Activated gamma-delta T cell treated with anti-CD3 and anti-CD28 coated beads, Interleukin-2, amount 50 U/mL, for 16 hours (primary cell): ENCODE measurements around the gene TADA2B.

Experiments
- DNase-seq: peaks from one replicate; pipeline ENCODE4 v3.0.0-alpha.2; 2020; ENCODE audit warnings: low read depth

The TADA2B gene, protein sequence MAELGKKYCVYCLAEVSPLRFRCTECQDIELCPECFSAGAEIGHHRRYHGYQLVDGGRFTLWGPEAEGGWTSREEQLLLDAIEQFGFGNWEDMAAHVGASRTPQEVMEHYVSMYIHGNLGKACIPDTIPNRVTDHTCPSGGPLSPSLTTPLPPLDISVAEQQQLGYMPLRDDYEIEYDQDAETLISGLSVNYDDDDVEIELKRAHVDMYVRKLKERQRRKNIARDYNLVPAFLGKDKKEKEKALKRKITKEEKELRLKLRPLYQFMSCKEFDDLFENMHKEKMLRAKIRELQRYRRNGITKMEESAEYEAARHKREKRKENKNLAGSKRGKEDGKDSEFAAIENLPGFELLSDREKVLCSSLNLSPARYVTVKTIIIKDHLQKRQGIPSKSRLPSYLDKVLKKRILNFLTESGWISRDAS

DNA sequence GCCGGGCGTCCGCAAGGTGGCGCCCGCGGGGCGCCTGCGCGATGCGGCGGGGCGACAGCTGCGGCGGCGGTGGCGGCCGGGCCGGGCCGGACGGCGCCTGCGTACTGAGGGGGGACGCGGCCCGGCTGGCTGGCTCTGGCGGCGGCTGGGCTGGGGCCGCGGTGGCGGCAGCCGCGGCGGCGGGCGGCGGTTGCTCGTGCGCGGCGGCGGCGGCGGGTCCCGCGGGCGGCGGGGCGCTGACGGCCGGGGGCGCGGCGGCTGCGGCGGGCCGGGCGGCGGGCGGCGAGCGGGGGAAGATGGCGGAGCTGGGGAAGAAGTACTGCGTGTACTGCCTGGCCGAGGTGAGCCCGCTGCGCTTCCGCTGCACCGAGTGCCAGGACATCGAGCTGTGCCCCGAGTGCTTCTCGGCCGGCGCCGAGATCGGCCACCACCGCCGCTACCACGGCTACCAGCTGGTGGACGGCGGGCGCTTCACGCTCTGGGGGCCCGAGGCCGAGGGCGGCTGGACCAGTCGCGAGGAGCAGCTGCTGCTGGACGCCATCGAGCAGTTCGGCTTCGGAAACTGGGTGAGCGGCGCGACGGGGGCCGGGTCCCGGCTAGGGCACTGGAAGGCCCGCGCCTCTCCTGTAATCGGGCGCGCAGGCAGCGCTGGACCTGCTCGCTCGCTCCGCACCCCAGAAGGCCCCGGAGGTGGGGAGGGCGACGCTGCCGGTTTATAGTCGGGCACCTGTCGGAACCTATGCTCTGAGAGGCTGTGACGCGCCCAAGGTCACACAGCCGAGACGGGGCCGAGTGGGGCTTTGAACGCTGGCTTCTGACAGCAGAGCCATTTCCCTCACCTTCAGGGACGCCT, at the start of gene TADA2B:
Gene TADA2B (plus strand): TSS at position 89 of the 853 bp plus-strand sequence. CDS start 208 bp downstream, at position 297.
- peak; percentile 26 for DNase-seq

DNA sequence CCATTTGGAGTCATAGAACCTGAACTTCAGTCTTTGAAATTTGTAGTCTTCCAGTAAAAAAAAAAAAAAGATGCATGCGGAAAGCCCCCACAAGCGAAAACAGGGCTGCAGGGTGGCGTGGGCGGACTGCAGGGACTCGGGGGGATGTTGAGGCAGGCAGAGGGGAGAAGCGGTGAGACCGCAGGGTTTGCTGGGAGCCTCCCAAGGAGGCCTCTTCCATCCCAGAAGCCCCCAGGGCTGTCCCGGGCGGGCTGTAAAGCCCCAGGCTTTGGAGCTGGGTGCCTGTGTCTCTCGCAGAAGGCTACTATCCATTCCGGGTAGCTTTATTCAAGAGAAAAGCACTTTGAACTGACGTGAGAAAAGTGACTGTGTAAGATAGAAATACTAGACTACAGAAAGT, 46.7 kb upstream of the TADA2B start:
- DNase-seq, result no peak

DNA sequence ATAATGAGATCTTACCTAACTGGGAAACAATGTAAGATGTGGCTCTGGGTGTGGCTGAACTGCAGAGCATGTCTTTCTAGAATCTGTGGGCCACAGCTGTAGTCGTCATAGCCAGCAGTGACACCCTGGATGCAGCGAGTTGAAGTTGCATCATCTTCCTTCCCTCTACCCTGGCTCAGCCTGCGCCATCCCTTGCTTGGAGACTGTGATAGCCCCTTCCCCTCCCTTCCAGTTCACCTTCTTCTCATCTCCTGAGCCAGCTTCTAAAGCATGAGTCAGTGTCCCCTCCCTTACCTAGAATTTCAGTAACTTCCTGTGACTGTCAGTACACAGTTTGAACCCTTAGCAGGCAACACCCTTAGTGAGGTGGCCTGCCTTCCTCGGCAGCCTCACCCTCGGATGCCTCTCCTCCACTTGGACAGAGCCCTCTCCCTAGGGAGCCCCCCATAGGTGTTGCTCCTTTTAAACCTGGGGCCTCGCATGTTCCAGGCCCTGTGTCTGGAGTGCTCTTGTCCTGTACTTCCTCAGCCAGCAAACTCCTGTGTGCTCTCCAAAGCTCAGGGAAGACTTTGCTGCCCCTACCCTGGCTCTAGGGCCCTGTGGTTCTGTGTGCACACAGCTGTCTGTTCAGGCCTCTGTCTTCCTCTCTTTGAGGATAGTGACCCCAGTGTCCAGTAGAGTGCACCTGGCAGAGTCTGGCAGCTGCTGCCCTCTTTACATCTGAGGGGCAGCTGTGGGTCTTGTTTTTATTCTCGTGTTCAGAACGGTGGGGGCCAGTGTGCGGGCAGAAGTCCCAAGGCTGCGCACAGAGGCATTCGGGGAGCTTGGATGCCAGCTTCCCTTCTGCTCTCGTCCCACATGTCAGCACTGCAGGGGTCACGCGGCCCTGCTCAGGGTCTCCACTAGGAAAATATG, 43.7 kb upstream of the TADA2B start:
- DNase-seq, result no peak

DNA sequence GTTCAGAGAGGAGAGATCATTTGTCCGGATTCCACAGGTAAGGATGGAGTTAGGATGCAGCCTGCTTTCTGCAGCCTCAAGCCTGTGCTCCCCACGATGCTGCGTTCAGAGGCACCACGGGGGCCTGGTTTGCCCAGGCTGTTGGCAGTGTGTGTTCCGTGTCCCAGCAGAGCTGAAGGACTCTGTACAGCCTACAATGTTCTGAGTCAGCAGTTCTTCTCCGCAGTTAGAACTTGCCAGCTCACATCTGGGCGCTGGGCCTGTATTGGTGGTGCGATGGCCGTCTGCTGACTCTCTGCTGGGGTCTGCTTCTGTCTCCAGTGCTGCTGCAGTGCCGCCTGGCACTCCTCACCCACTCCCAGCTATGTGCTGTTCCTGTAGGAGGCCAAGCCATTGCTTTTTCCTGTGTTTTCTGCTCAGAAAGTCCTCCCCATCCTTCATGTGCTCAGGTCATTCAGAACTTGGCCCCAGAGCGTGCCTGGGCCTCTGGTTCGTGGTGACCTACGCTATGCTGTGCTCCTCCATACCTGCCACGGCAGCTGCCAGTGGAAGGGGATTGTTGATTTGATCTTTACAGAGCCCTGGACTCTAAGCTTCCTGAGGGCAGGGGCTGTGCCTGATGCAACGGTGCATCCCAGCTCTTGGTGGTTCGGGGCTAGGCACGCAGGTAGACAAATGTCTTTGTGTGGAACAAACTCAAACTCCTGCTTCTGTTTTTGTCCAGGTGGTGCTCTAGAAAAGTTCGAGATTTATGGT, 42.6 kb upstream of the TADA2B start:
- DNase-seq, result no peak

DNA sequence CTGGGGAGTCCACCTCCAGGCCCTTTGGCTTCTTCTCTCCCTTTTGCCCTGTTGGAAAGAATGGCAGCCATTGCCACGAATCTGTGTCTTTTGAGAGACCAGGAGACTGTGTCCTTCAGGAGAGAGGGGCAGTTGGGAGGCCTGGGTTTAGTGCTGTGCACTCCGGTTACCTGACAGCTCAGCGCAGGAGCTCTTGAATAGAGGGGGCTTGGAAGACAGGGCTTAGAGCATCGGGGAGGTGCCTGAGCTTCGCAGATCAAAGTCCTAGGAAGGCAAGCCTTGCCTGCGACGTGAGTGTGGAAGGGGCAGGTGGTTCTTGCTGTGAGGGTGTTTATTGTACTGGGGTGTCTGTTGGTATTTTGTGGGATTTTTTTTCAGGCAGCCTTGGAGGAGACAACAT, 41.9 kb upstream of the TADA2B start:
- no peak for DNase-seq

DNA sequence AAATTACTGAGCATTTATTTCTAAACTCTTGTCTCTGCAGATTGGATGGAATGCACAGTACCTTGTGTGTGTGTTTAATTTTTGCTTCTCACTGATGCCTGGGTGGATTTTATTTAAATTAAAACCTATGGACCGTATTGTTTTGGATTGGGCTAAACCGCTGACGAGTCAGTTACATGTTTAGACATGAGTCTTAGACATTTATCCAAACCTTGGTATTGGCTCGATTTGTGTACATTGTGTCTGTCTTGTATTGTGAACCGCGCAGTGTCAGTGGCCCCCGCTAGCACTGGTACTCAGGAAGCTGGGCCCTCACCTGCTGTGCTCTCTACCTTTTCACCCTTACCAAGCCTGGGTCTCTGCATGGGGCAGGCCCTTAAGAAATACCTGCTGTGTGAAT, 40.8 kb upstream of the TADA2B start:
- DNase-seq, result no peak

DNA sequence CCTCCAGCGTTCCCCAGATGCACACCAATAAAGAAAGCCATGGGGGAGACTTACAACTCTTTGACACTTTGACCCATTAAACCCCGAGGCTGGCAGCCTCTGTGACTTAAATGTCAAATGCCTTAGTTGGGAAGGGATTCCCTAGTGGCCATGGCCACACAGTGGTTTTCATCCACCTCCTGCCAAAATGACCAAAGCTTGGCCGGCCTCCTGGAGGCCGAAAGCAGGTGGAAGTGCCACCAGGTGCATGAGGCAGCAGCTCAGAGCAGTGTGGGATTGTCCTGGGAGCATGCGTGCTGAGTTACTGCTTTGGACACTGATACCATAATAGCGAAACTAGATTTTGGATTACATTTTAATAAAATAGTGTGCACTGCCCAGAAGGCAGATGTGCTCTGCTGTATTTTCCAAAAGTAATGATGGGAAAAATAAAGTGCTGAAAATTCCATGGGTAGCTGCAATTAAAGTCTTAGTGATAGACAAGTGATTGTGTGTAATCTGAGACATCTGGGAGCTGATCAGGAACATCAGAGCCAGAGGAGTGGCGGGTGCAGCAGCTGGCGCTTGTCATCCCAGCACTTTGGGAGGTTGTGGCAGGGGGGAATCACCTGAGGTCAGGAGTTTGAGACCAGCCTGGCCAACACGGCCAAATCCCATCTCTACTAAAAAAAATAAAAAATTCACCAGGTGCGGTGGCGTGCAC, 39.8 kb upstream of the TADA2B start:
- DNase-seq, result no peak

DNA sequence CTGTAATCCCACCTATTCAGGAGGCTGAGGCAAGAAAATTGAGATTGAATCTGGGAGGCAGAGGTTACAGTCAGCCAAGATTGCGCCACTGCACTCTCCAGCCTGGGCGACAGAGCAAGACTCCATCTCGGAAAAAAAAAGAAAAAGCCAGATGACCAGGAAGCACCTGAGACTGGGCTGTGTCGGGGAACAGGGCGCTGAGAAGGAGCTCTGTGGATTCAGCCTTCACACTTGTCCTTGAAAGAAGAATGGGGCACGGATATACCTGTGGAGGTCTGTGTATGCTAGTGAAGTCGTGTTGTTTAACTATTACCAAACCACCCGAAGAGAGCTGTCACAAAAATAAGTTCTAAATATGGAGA, 39.3 kb upstream of the TADA2B start:
- DNase-seq, result no peak

DNA sequence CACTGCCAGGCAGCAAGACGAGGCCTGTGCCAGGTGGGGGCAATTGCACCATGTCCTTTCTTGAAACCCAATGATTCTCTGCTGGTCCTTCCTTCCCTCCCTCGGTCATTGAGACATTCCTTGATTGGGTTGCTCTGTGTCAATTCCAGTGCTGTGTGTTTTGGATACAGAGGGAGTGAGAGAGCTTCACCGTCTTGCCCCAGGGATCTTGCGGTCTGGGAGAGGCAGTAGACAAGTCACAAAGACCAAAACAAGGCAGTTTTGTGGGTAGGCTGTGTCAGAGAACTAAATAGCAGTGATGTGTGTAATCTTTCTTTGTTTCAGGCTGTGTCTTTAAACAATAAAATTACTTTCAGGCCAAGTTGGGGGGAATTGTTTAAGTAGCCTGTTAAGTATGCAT, 38.8 kb upstream of the TADA2B start:
- no peak for DNase-seq

DNA sequence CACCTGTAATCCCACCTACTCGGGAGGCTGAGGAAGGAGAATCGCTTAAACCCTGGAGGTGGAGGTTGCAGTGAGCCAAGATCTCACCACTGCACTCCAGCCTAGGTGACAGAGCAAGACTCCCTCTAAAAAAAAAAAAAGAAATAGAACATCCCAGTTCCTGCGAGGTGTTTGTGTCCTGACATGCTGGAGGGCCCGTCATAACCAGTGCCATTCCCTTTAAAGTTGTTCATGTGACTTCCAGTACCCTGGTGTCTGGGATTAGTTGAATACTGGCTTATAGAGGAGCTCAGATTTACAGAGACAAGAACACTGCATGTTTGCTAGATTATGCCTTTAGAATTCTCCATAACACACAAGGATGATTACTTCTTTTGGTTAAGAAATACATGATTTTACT, 37.6 kb upstream of the TADA2B start:
- DNase-seq, result no peak

DNA sequence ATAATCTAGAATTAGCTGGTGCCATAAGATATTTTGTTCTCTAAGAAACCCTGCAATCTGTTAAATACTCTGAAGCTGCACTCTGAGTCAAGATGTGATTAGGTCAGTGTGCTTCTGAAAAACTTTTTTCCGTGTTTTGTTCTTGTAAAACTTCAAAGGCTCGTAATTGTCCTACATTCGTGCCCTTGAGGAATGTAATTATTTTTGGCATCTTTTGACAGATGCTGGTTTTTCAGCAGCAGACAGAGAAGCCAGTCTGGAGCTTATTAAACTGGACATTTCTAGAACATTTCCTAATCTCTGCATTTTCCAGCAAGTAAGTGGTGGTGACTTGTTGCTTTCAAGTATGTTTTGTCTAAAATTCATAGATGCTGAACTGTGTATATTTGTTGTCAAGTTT, 36.8 kb upstream of the TADA2B start:
- no peak for DNase-seq

DNA sequence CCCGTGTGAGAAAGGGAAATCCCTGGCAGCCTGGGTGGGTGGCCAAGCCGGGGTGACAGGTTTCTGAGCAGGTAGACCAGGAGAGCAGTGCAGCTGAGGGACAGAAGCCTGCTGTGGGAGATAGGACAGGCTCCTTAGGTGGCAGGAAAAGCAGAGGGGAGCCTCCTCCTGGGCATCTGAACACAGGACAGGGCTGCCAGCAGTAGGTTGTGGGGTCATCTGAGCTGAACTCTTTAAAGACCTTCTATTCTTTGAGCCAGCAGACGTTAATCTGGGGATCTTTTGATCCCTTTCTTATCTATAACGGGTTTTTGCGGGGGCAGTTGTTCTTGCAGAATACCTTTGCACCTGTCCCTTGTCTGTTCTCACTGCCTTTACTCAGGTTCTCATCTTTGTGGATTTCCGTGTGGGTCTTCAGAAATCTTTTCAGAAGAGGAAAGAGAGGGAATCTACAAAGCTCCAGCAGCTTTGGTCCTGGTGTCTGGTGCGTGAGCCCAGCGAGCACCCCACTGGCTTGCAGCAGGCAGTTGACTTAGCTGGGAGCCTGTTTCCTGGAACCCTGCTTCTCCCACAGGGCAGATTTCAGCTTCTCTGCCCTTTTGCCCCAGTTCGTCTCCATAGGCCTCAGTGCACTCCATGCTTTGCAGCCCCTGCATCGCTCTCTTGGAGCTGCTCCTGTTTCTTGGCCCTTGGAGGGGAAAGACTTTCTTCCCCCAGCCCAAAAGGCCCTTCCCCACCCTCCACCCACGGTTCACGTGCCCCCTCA, 35.8 kb upstream of the TADA2B start:
- DNase-seq, result no peak

DNA sequence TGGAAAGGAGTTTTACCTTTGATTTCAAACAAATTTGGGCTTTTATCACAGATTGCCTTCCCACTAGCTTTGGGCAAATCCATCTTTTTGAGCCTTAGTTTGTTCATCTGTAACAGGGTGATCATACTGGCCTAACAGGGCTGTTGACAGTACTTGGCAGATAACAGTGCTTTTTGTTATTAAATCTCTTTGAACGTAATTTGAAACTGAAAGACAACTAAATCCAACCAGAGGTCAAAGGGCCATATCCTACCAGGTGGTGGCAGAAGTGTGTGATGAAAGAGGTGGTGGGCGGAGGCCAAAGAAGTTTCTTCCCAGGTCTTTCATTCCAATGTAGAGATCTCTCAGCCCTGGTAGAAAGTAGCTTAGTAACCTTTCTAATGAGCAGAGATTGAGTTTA, 35.2 kb upstream of the TADA2B start:
- DNase-seq, result no peak

DNA sequence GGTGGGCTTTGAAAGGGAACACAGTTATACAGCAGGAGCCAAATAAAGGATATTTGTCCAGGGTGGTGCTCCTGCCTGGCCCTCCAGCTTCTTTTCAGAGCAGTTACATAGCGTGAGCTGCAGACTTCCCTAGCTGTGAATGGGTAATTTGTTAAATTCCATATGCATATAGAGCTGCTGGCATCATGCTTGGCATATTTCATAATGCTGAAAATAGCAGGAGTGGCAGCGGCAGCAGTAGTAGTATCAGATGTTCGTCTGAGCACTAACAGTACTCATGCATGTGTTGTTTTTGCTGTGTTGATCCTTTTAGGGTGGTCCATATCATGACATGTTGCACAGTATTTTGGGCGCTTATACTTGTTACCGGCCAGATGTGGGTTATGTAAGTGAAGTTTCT, 33.6 kb upstream of the TADA2B start:
- no peak for DNase-seq

DNA sequence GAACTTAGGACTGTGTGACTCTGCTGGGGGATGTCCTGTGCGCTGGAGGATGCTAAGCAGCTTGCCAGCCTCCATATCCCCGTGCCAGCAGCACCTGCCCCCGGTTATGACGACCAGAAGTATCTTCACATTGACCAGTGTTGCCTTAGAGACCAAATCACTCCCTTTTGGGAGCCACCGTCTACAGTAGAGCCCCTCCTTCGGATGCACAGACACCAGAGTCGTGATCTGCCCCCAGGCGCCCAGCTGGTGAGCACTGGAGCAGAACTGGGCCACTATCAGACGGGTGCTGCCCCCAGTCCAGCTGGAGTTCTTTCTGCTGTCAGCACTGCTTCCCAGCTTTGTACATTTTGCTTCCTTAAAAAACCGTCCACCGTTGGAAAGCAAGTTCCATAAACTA, 30.0 kb upstream of the TADA2B start:
- DNase-seq, result no peak

DNA sequence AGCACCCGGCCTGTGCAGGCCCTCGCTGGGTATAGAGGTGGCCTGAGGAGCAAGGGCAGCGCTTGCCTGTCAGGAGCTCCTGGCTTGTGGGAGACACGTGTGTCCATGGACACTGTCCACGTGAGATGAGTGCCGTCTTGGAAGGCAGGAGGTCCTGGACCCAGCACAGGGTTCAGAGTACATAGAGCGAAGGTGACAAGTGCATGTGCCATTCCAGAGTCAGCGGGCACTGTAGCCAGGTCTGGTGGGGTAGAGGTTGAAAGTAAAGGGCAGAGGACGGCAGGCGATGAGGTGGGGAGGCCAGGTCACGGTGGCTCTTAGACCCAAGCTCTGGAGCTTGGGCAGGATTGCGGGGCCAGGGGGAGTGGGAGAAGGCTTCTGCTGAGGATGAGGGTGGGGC, 28.4 kb upstream of the TADA2B start:
- DNase-seq, result no peak

DNA sequence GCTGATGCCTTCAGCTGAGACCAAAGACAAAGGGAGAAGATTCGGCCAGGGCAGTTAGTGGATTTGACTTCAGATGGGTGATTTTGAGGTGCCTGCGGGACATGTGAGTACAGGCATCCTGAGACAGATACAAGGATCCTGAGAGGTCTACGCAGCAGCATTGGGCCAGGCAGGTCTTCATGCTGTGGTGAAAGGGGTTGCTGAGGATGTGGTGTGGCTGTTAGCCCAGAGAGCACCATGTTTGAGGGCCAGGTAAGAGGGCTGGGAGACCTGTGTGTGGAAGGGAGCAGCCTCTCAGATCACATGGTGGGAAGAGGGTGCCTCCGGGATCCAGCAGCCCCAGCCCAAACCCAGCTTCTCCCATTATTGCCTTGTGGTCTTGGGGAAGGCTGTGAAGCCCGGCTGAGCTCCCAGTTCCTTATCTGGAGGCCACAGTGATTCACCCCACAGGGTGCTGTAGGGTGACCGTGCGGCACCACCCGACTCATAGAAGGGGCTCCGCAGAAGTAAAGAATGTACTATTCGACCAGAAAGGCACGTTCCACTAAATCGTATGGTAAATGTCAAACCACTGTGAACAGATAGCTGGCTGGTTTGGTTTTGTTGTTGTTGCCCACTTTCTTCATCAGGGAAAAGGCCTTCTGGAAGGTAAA, 27.7 kb upstream of the TADA2B start:
- DNase-seq, result no peak

DNA sequence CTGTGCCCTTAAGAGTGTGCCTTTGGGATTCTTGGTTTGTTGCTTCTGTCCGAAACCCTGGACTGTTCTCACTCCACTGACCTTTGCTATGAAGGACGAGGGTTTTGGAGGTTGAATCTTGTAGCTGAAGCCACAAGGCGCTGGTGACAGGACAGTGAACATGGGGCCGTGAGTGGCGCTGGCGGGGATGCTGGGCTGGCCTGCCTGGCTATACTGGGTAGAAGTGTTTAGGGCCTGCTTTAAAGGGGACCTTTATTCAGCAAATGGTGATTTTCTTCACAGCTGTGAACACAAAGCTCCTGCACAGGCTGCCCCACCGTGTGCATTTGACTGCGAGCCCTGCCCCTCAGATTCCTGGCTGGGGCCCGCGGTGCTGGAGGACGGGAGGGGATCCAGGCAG, 27.1 kb upstream of the TADA2B start:
- no peak for DNase-seq

DNA sequence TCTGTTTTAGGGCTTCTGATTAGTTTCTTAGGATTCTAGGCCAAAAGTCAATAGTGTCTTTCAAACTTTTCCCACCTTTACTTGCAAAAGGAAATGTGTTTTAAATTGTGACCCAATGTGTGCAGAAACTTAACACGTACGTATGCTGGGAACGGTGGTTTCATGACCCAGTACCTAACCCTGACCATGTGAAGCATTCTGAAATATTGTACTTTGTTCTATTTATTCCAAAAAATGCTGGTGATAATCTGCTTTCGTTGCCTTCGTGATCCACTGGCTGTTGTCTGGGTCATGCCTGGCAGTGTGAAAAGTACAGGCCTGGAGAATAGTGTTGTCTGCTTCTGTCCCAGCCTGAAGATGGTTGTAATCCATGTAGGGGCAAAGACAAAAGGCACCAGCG, 26.7 kb upstream of the TADA2B start:
- DNase-seq, result no peak
